HG03575 (cell line): Measurements from ENCODE around the gene PPP6R1.
"Not testable (repeated sequence)": the region's sequence is repeated elsewhere in the genome, so short reads cannot be mapped to it uniquely, and the experiment has no call there.

Experiments used
- ATAC-seq: cut with Tn5 transposase; IDR thresholded peaks from one replicate; pipeline ENCODE4 v1.9.1; 2021; ENCODE audit not compliant: unreplicated experiment, insufficient number of reproducible peaks, low FRiP score; ENCODE audit errors: extremely low read depth

The PPP6R1 gene

GRCh38 chr19:55206664-55207500, 51.9 kb downstream of the PPP6R1 start:
- ATAC-seq = no peak

- ATAC-seq = not testable (repeated sequence)
These were observed 56.6 kb downstream of the PPP6R1 start for GRCh38 chr19:55202199-55202598.

- ATAC-seq = no peak
These were observed 59.1 kb downstream of the PPP6R1 start for GRCh38 chr19:55199620-55200204.

- ATAC-seq = no peak
These were observed 60.2 kb downstream of the PPP6R1 start for GRCh38 chr19:55198651-55199050.

- ATAC-seq = no peak
These were observed 61.3 kb downstream of the PPP6R1 start for GRCh38 chr19:55197528-55197927.

- no peak for ATAC-seq
These were observed 62.0 kb downstream of the PPP6R1 start for GRCh38 chr19:55196803-55197202.

GRCh38 chr19:55193481-55193880, 65.3 kb downstream of the PPP6R1 start:
- ATAC-seq = no peak

GRCh38 chr19:55189403-55189835, 69.4 kb downstream of the PPP6R1 start:
- ATAC-seq = no peak

GRCh38 chr19:55188625-55189024, 70.2 kb downstream of the PPP6R1 start:
- ATAC-seq = no peak

- no peak for ATAC-seq
These were observed 72.7 kb downstream of the PPP6R1 start for GRCh38 chr19:55186080-55186479.

- ATAC-seq = no peak
These were observed 77.1 kb downstream of the PPP6R1 start for GRCh38 chr19:55181740-55182139.
